Epithelial cell of esophagus (primary cell): ENCODE data around the gene CTSV.
"Not testable (repeated sequence)": the region's sequence is repeated elsewhere in the genome, so short reads cannot be mapped to it uniquely, and the experiment has no call there.

Source experiments
- DNase-seq: peaks from one replicate; pipeline ENCODE4 v3.0.0; 2010; ENCODE audit warnings: low read depth
- H3K4me3 ChIP-seq: 2 replicates; pipeline ENCODE4 v1.5.1; 2011; ENCODE audit warnings: mild to moderate bottlenecking, low read length, control low read depth
- CTCF ChIP-seq: IDR thresholded peaks from 2 replicates; pipeline ENCODE4 v1.5.1; 2011; ENCODE audit warnings: low read depth, mild to moderate bottlenecking, low read length, control low read depth, inconsistent platforms; ENCODE audit not compliant: insufficient read depth; ENCODE audit errors: missing control alignments

CTSV gene

GRCh38 chr9:97075289-97075985 is 36.5 kb upstream of the CTSV start:
- TF ChIP-seq CTCF: no peak
- no peak for DNase-seq
- no peak overlapping the region for H3K4me3 ChIP-seq

- DNase-seq: no peak
- no peak overlapping the region for H3K4me3 ChIP-seq
- no peak for TF ChIP-seq CTCF
Measured at GRCh38 chr9:97073506-97073905, 34.6 kb upstream of the CTSV start.

- no peak for TF ChIP-seq CTCF
- DNase-seq: peak; percentile 11
- H3K4me3 ChIP-seq: no peak overlapping the region
Measured at GRCh38 chr9:97072285-97072776, 33.4 kb upstream of the CTSV start.

GRCh38 chr9:97070325-97070724 is 31.4 kb upstream of the CTSV start:
- not testable (repeated sequence) for DNase-seq, H3K4me3 ChIP-seq

- no peak for TF ChIP-seq CTCF
- no peak for DNase-seq
Measured at GRCh38 chr9:97067490-97067889, 28.5 kb upstream of the CTSV start.

GRCh38 chr9:97064176-97064575 is 25.2 kb upstream of the CTSV start:
- no peak overlapping the region for H3K4me3 ChIP-seq
- TF ChIP-seq CTCF: no peak

More at GRCh38 chr9:97067490-97067889, 28.5 kb upstream of the CTSV start:
- H3K4me3 ChIP-seq: no peak overlapping the region

GRCh38 chr9:97060796-97061195 is 21.9 kb upstream of the CTSV start:
- DNase-seq: no peak
- H3K4me3 ChIP-seq: no peak overlapping the region
- no peak for TF ChIP-seq CTCF

More at GRCh38 chr9:97064176-97064575, 25.2 kb upstream of the CTSV start:
- DNase-seq: no peak
